Left lung (tissue), 10 donors: ENCODE measurements around the gene SLC4A5. TPM values are rescaled to one million over a fixed set of nuclear protein-coding genes. Genes with fewer than 3 reads are reported as not detected.

Source experiments
- ATAC-seq: fragments of 200-7000 bp; cut with Tn5 transposase; one replicate; pipeline ENCODE4 v1.9.1; 2020; ENCODE audit warnings: moderate library complexity
- DNase-seq, 4 donors: peaks; one replicate each; pipeline ENCODE4 v3.0.0-alpha.2; 2013 to 2020
- H3K27ac ChIP-seq, 2 donors: fragments of 200-600 bp; sonication (generic) in 1 of 2; one replicate each; pipeline versions ENCODE4 v1.5.0 to v1.8.0; 2020 to 2021
- H3K27me3 ChIP-seq, 2 donors: fragments of 200-600 bp; sonication (generic) in 1 of 2; one replicate each; pipeline versions ENCODE4 v1.5.0 to v1.8.0; 2020 to 2021
- H3K36me3 ChIP-seq, 2 donors: fragments of 200-600 bp; sonication (generic) in 1 of 2; one replicate each; pipeline versions ENCODE4 v1.5.0 to v1.8.0; 2020 to 2021
- H3K4me1 ChIP-seq, 2 donors: fragments of 200-600 bp; one replicate each; pipeline ENCODE4 v1.8.0; 2021
- H3K4me3 ChIP-seq, 2 donors: fragments of 200-600 bp; sonication (generic) in 1 of 2; one replicate each; pipeline versions ENCODE4 v1.5.0 to v1.8.0; 2020 to 2021; ENCODE audit warnings: mild to moderate bottlenecking in 1 of 2
- H3K9me3 ChIP-seq, 2 donors: fragments of 200-600 bp; sonication (generic) in 1 of 2; one replicate each; pipeline versions ENCODE4 v1.5.0 to v1.8.0; 2020 to 2021
- CTCF ChIP-seq, 2 donors: fragments of 200-600 bp; sonication (generic) in 1 of 2; IDR thresholded peaks; one replicate each; pipeline versions ENCODE4 v1.5.0 to v1.8.0; 2021; ENCODE audit warnings: antibody characterized with exemption in 2 of 2
- intact Hi-C, 2 donors: fragments of 100-400 bp; cut with DNase I; formaldehyde crosslinking; loops; one replicate each; pipeline versions ENCODE4 v1.11.2 to v1.14.2; 2022
- polyA plus RNA-seq, 6 donors: library from polyadenylated mRNA; unstranded; fragments of 120-200 nt; gene quantifications; one replicate each; pipeline ENCODE4 v1.2.1, GENCODE V29; 2013; ENCODE audit not compliant: insufficient read length in 6 of 6
- total RNA-seq, 2 donors: library from RNA; stranded (reverse); fragmentation: NEBNext Ultra II Directional; extraction: Animal tissue kit (Norgen Biotek cat#: 25700); gene quantifications; one replicate each; pipeline ENCODE4 v1.2.1, GENCODE V29; 2021
- donor health status: DM: no; HTN: yes; CAD: no.
- donor health status: DM: no; HTN: no; CAD: no.

The SLC4A5 gene
- total and polyA plus RNA-seq, 8 donors, result 2.0 to 13.8 (median 8.0) TPM

- no peak for DNase-seq
These were observed 145.2 kb downstream of the SLC4A5 start for GRCh38 chr2:74198023-74198460.

GRCh38 chr2:74197049-74197448 is 146.2 kb downstream of the SLC4A5 start:
- intact Hi-C loops, result no loop called here
- no peak overlapping the region for H3K27ac ChIP-seq
- peaks cover 0 to 6% of the 10 kb centered on the region in 2 donors for H3K36me3 ChIP-seq
- TF ChIP-seq CTCF (IDR thresholded peaks at IDR 0.05), result no peak
- DNase-seq, result no peak
- H3K4me1 ChIP-seq, result peaks cover 6 to 32% of the 10 kb centered on the region in 2 donors
- no peak for ATAC-seq
- no peak overlapping the region for H3K4me3 ChIP-seq
- H3K27me3 ChIP-seq, result no peaks in the 10 kb centered on the region
- no peaks in the 10 kb centered on the region for H3K9me3 ChIP-seq

More at GRCh38 chr2:74198023-74198460, 145.2 kb downstream of the SLC4A5 start:
- Histone ChIP-seq H3K36me3 (peaks cover 0 to 6% of the 10 kb centered on the region in 2 donors), H3K4me1 (peaks cover 6 to 34% of the 10 kb centered on the region in 2 donors), H3K9me3 (no peaks in the 10 kb centered on the region), H3K27me3 (no peaks in the 10 kb centered on the region), H3K4me3 (peak overlapping the region; percentile 65 to 92), H3K27ac (peak overlapping the region; percentile 86 to 97)
- intact Hi-C loops, result no loop called here
- ATAC-seq, result no peak
- TF ChIP-seq CTCF (IDR thresholded peaks at IDR 0.05), result no peak

GRCh38 chr2:74194799-74195198 is 148.4 kb downstream of the SLC4A5 start:
- ATAC-seq, result no peak
- peaks cover 1 to 9% of the 10 kb centered on the region in 2 donors for H3K4me1 ChIP-seq

GRCh38 chr2:74191596-74192380 is 151.4 kb downstream of the SLC4A5 start:
- Histone ChIP-seq H3K27ac (no peak overlapping the region), H3K4me1 (no peaks in the 10 kb centered on the region), H3K36me3 (no peaks in the 10 kb centered on the region), H3K4me3 (no peak overlapping the region), H3K9me3 (no peaks in the 10 kb centered on the region), H3K27me3 (no peaks in the 10 kb centered on the region)
- intact Hi-C loops, result no loop called here
- ATAC-seq (no peak), DNase-seq (no peak)
- no peak for TF ChIP-seq CTCF (IDR thresholded peaks at IDR 0.05)

More at GRCh38 chr2:74194799-74195198, 148.4 kb downstream of the SLC4A5 start:
- Histone ChIP-seq H3K27ac (no peak overlapping the region), H3K4me3 (no peak overlapping the region), H3K36me3 (no peaks in the 10 kb centered on the region), H3K9me3 (no peaks in the 10 kb centered on the region), H3K27me3 (no peaks in the 10 kb centered on the region)
- no peak for DNase-seq
- no peak for TF ChIP-seq CTCF (IDR thresholded peaks at IDR 0.05)
- intact Hi-C loops, result no loop called here

GRCh38 chr2:74188696-74189095 is 154.5 kb downstream of the SLC4A5 start:
- Histone ChIP-seq H3K36me3 (no peaks in the 10 kb centered on the region), H3K4me1 (peaks cover 0 to 23% of the 10 kb centered on the region in 2 donors), H3K27me3 (no peaks in the 10 kb centered on the region), H3K4me3 (no peak overlapping the region), H3K27ac (no peak overlapping the region), H3K9me3 (no peaks in the 10 kb centered on the region)
- intact Hi-C loops, result no loop called here
- DNase-seq (no peak), ATAC-seq (no peak)
- no peak for TF ChIP-seq CTCF (IDR thresholded peaks at IDR 0.05)
